T-helper 1 cell treated with Interleukin-12 subunit alpha and Interleukin-12 subunit beta and Interleukin-4 antibody, amounts not matched to agents 30 ng/mL and 1 ng/mL, for 36 hours (primary cell): ENCODE measurements around the gene PDHX. TPM values are rescaled to one million over a fixed set of nuclear protein-coding genes. Genes with fewer than 3 reads are reported as not detected.

Experiments used
- intact Hi-C: fragments of 100-400 bp; cut with micrococcal nuclease; formaldehyde crosslinking; loops from one replicate; pipeline ENCODE4 v1.15.1; 2024
- total RNA-seq: library from RNA; stranded (reverse); gene quantifications from 2 replicates; pipeline ENCODE4 v1.2.3, GENCODE V29; 2022

The PDHX gene
- total RNA-seq, 1 donor from 2014 or later: 23.5 TPM

- intact Hi-C loops: loop anchor here (10.0 kb wide), 2 partner anchors 986 to 1786 kb away; partner anchors contain the start of genes CAPRIN1 and HIPK3
Observed at GRCh38 chr11:35041070-35041554, 124.7 kb downstream of the PDHX start.

DNA sequence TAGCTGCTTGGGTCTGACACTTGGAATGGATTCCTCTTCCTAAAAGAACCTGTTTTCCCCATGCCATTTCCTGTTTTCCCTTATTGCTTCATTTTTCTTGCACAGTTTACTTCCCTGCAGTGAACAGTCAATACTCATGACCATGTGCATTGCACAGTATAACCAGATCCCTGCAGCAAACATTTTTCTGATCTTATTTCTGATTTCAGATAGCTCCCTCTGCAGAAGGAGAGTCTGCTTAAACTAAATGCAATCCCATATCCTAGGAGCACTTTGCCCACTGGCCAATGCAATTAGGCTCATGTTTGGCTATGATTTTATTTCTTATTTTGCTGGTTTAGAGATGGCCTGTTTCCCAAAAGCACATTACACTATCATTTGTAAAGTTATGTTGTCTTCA lies 125.8 kb downstream of the PDHX start:
- intact Hi-C loops: loop anchor here (10.0 kb wide), 2 partner anchors 987 to 1787 kb away; partner anchors contain the start of genes CAPRIN1 and HIPK3

DNA sequence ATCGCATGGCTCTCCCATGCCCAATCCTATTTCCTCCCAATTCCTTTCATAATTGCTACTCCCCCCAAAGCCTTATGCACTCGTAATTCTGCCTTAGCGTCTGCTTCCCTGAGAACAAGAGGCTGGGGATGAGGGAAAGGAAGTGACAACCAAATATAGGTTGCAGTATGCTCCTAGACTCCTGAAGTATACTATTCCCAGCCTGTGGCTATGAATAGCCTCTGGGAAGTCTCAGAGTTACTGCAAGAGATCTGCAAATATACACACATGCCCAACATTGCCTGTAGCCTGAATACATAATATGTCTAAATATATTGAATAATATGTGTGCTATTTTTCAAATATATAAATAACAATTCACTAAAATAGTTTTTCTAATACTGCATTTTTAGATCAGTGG lies 126.5 kb downstream of the PDHX start:
- intact Hi-C loops: loop anchor here (10.0 kb wide), 2 partner anchors 988 to 1788 kb away; partner anchors contain the start of genes CAPRIN1 and HIPK3

DNA sequence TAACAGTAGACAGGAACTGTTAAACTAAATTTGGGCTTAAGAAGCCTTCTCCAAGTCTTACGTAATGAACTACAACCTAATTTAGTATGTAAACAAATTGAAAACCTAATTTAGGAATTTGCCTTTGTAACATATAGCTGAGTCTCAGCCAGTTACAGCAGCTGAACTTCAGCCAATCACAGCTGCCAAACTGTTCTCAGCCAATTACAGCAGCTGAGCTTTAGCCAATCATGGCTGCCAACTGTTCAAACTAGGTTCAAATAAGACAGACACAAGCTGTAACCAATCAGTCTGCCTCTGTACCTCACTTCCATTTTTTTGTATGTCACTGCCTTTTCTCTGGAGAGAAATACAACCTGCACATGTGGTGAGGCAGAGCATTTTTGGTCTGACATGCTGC lies 127.5 kb downstream of the PDHX start:
- intact Hi-C loops: loop anchor here (10.0 kb wide), 2 partner anchors 989 to 1789 kb away; partner anchors contain the start of genes CAPRIN1 and HIPK3

DNA sequence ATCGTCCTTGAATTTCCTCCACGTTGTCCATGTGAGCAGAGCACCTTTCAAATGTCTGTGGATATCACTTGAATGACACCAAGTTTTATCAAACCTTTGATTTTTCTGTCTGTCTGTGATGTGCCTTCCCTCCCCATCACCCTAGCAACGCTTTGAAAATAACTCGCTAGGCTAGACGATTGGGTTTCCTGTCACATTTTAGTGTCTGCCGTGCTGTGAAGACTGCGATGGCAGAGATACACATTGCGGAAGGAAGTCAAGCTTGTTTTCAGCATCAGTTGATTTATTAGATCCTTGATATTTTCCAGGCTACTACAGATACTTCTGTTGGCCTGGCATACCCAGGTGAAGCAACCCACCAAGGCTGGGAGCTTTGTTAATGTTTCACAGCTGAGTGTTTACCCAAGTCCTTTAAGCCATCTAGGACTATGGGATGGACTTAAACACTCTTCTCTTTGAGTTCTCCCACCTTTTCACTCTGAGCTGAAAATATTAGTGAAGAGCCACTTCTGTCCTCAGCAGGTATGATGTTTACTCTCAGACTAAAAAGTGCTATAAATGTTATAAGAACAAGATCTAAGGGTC lies 128.9 kb downstream of the PDHX start:
- intact Hi-C loops: loop anchor here (1.0 to 10.0 kb wide), 8 partner anchors 32 to 1791 kb away; partner anchors contain the start of genes CAPRIN1 and HIPK3

Other genes starting within 250 kb of the PDHX start
- 19.7 and 21.6 TPM in 2 replicates for gene APIP, start 239 bp upstream of the PDHX start, total RNA-seq
- gene CD44, start 222.6 kb downstream of the PDHX start, total RNA-seq: 356 and 359 TPM in 2 replicates